ENCODE measurements around the gene RAC2. TPM values are rescaled to one million over a fixed set of nuclear protein-coding genes. Genes with fewer than 3 reads are reported as not detected.
"Not testable (repeated sequence)": the region's sequence is repeated elsewhere in the genome, so short reads cannot be mapped to it uniquely, and the experiment has no call there.

Gene RAC2
- total RNA-seq, 1 donor from 2014 or later = 519 TPM

GRCh38 chr22:37210041-37210803, 33.8 kb downstream of the RAC2 start:
- Mint-ChIP-seq H3K9me3 (no peaks in the 10 kb centered on the region), H3K4me3 (no peak overlapping the region), H3K27ac (no peak overlapping the region), H3K36me3 (ENCODE audit: low read depth) (peaks cover 9% of the 10 kb centered on the region), H3K27me3 (no peaks in the 10 kb centered on the region), H3K4me1 (peaks cover 14% of the 10 kb centered on the region)
- intact Hi-C loops (cut with micrococcal nuclease) = no loop called here
- DNase-seq = no peak

GRCh38 chr22:37209140-37209845, 34.8 kb downstream of the RAC2 start:
- Mint-ChIP-seq H3K27me3 (no peaks in the 10 kb centered on the region), H3K36me3 (ENCODE audit: low read depth) (peaks cover 7% of the 10 kb centered on the region), H3K27ac (no peak overlapping the region), H3K4me1 (peaks cover 14% of the 10 kb centered on the region), H3K9me3 (no peaks in the 10 kb centered on the region), H3K4me3 (no peak overlapping the region)
- intact Hi-C loops (cut with micrococcal nuclease) = no loop called here
- no peak for DNase-seq

DNA sequence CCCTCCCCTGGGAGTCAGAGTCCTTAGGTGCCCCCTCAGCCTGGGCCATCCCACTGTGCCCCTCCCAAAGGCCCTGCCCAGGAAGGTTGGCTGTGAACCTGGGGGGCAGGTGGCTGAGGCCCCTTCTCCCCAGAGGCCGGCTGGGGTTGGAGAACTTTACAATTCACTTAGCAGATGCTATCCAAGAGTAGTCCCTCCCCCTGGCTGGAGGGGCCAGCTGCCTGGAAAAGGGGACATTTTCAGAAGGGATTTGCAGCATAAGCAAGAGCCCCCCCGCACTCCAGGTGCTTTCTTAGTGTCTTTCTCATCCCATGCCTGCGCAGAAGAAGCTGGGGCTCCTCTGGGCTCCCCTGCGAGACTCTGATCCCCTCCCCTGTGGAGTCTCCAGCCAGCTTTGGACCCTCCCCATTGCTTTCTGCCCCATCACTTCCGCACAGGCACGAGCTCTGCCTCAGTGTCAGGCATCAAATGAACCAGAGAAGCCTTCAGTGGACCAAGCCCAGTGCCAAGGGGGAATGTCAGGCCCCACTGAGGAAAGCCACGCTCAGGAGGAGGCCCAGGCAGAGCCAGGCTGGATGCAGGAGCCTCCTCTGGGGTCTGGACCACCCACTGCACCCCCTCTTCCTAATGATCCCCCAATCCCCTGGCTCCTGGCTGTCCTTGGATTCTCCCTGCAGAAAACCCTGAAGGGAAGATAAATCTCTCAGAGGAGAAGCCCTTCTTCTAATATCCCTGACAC, 35.5 kb downstream of the RAC2 start:
- peaks cover 11% of the 10 kb centered on the region for H3K4me1 Mint-ChIP-seq
- no peaks in the 10 kb centered on the region for H3K9me3 Mint-ChIP-seq
- H3K27me3 Mint-ChIP-seq = no peaks in the 10 kb centered on the region
- H3K36me3 Mint-ChIP-seq (ENCODE audit: low read depth) = peaks cover 2% of the 10 kb centered on the region
- DNase-seq = no peak
- intact Hi-C loops (cut with micrococcal nuclease) = no loop called here
- no peak overlapping the region for H3K27ac Mint-ChIP-seq
- no peak overlapping the region for H3K4me3 Mint-ChIP-seq

- Mint-ChIP-seq H3K9me3 (no peaks in the 10 kb centered on the region), H3K36me3 (ENCODE audit: low read depth) (peaks cover 2% of the 10 kb centered on the region), H3K27ac (no peak overlapping the region), H3K4me1 (peaks cover 13% of the 10 kb centered on the region), H3K4me3 (no peak overlapping the region), H3K27me3 (no peaks in the 10 kb centered on the region)
- intact Hi-C loops (cut with micrococcal nuclease) = no loop called here
- DNase-seq = no peak
These were observed 36.1 kb downstream of the RAC2 start for GRCh38 chr22:37207981-37208380.

DNA sequence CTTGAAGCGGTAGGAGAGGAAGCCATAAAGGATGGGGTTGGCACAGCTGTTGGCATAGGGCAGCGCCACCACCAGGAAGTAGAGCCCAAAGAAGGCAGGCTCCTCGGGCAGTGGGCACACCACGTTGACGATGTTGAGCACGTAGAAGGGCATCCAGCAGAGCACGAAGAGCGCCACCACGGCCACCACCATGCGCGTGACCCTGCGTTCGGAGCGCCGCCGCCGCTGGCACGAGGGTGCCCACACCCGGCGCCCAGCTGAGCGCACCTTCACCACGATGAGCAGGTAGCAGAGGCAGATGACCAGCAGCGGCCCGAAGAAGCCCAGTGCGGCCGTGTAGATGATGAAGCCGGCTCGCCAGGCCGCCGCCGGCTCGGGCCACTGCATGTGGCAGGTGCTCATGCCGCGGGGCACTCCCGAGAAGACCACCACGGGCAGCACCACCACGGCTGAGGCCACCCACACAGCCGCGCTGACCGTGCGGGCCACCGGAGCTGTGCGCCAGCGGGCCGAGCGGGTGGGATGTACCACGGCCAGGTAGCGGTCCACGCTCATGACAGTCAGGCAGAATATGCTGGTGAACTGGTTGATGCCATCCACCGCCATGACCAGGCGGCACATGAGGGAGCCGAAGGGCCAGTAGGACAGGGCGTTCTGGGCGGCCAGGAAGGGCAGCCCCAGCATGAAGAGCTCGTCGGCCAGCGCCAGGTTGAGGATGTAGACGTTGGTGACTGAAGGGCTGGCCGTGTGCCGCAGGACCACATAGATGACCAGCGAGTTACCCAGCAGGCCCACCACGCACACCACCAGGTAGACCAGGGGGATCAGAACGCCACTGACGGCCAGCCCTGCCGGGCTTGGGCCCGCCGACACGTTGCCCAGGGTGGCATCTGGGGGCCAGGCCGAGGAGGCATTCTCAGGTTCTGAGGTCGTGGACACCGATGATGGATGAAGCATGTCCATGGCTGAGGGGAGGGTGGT, 36.9 kb downstream of the RAC2 start:
- H3K4me3 Mint-ChIP-seq = no peak overlapping the region
- no peaks in the 10 kb centered on the region for H3K9me3 Mint-ChIP-seq
- intact Hi-C loops (cut with micrococcal nuclease) = no loop called here
- peaks cover 13% of the 10 kb centered on the region for H3K4me1 Mint-ChIP-seq
- H3K27me3 Mint-ChIP-seq = no peaks in the 10 kb centered on the region
- peaks cover under 1% of the 10 kb centered on the region for H3K36me3 Mint-ChIP-seq (ENCODE audit: low read depth)
- H3K27ac Mint-ChIP-seq = no peak overlapping the region
- no peak for DNase-seq

GRCh38 chr22:37206118-37206840, 37.8 kb downstream of the RAC2 start:
- Mint-ChIP-seq H3K4me1 (peaks cover 14% of the 10 kb centered on the region), H3K36me3 (ENCODE audit: low read depth) (no peaks in the 10 kb centered on the region), H3K4me3 (no peak overlapping the region), H3K9me3 (no peaks in the 10 kb centered on the region), H3K27me3 (no peaks in the 10 kb centered on the region), H3K27ac (no peak overlapping the region)
- no peak for DNase-seq
- intact Hi-C loops (cut with micrococcal nuclease) = no loop called here

GRCh38 chr22:37205046-37205445, 39.0 kb downstream of the RAC2 start:
- peaks cover 12% of the 10 kb centered on the region for H3K4me1 Mint-ChIP-seq
- no peak for DNase-seq
- intact Hi-C loops (cut with micrococcal nuclease) = no loop called here
- H3K36me3 Mint-ChIP-seq (ENCODE audit: low read depth) = no peaks in the 10 kb centered on the region
- no peaks in the 10 kb centered on the region for H3K27me3 Mint-ChIP-seq
- H3K4me3 Mint-ChIP-seq = no peak overlapping the region
- H3K27ac Mint-ChIP-seq = no peak overlapping the region
- no peaks in the 10 kb centered on the region for H3K9me3 Mint-ChIP-seq

DNA sequence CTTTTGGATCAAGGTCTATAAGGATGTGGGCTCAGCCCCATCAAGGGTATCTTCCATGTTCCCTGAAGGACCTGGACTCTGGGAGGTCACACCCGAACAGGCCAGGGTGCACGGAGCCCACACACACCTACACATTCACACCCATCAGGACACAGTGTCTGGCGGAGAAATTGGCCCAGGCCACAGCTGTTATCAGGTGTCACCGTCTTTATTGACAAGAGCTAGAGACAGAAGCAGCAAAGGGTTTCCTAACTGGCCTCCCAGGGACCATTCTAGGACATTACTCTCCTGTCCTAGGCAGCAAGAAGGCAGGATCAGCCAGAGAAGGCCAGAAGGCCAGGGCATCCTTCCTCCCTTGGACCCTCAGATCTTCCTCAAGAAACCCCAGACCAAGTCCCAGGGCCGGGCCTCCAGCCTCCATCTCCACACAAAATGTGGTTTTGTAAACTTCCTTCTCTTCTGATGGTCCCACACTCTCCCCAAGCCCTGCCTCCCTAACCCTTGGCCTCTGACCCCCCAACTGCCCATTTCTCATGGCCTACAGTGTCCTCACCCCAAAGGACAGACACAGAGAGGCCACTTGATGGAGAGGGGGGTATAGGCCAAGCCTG, 39.9 kb downstream of the RAC2 start:
- DNase-seq = no peak
- Mint-ChIP-seq H3K27me3 (no peaks in the 10 kb centered on the region), H3K4me3 (no peak overlapping the region), H3K9me3 (no peaks in the 10 kb centered on the region), H3K4me1 (peaks cover 17% of the 10 kb centered on the region), H3K27ac (no peak overlapping the region), H3K36me3 (ENCODE audit: low read depth) (no peaks in the 10 kb centered on the region)
- intact Hi-C loops (cut with micrococcal nuclease) = no loop called here

GRCh38 chr22:37203354-37204044, 40.6 kb downstream of the RAC2 start:
- H3K27ac Mint-ChIP-seq = no peak overlapping the region
- H3K36me3 Mint-ChIP-seq (ENCODE audit: low read depth) = no peaks in the 10 kb centered on the region
- H3K4me1 Mint-ChIP-seq = peaks cover 13% of the 10 kb centered on the region
- no peak for DNase-seq
- H3K4me3 Mint-ChIP-seq = no peak overlapping the region
- H3K27me3 Mint-ChIP-seq = no peaks in the 10 kb centered on the region
- H3K9me3 Mint-ChIP-seq = no peaks in the 10 kb centered on the region
- intact Hi-C loops (cut with micrococcal nuclease) = no loop called here

DNA sequence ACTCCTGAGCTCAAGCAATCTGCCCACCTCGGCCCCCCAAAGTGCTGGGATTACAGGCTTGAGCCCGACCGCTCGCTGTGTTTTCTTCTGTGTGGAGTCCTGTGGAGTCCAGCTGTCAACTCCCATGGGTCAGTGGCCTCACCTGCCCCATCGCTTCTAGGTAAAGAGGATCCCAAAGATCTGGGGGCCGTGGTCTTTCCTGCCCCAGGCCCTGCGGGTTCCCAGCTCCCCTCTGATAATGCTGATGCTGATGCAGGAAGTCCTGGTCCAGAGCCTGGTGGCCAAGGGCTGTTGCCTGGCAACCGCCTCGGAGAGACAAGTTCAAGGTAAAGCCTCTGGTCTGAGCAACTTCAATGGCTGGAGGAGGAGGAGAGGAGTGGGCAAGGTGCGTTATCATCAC, 41.4 kb downstream of the RAC2 start:
- Mint-ChIP-seq H3K4me1 (peaks cover 18% of the 10 kb centered on the region), H3K27ac (no peak overlapping the region), H3K9me3 (no peaks in the 10 kb centered on the region), H3K36me3 (ENCODE audit: low read depth) (peaks cover 2% of the 10 kb centered on the region), H3K4me3 (no peak overlapping the region), H3K27me3 (no peaks in the 10 kb centered on the region)
- intact Hi-C loops (cut with micrococcal nuclease) = no loop called here
- no peak for DNase-seq

GRCh38 chr22:37202001-37202555, 42.0 kb downstream of the RAC2 start:
- no peaks in the 10 kb centered on the region for H3K9me3 Mint-ChIP-seq
- intact Hi-C loops (cut with micrococcal nuclease) = no loop called here
- DNase-seq = no peak
- no peak overlapping the region for H3K27ac Mint-ChIP-seq
- H3K4me1 Mint-ChIP-seq = peaks cover 21% of the 10 kb centered on the region
- no peaks in the 10 kb centered on the region for H3K27me3 Mint-ChIP-seq
- peaks cover 2% of the 10 kb centered on the region for H3K36me3 Mint-ChIP-seq (ENCODE audit: low read depth)
- H3K4me3 Mint-ChIP-seq = no peak overlapping the region

- H3K27ac Mint-ChIP-seq; intact Hi-C loops (cut with micrococcal nuclease); H3K27me3 Mint-ChIP-seq; DNase-seq; H3K4me3 Mint-ChIP-seq; H3K9me3 Mint-ChIP-seq; H3K36me3 Mint-ChIP-seq (ENCODE audit: low read depth): not testable (repeated sequence)
- H3K4me1 Mint-ChIP-seq = peaks cover 21% of the 10 kb centered on the region
These were observed 42.6 kb downstream of the RAC2 start for GRCh38 chr22:37201443-37201820.

Data from activated CD4-positive, alpha-beta T cell treated with anti-CD3 and anti-CD28 coated beads, Interleukin-2, amount 10 ng/mL, durations not matched to agents 24 days and 14 days (primary cell).